B cell (primary cell): ENCODE results near the gene SERPINA12. TPM values are rescaled to one million over a fixed set of nuclear protein-coding genes. Genes with fewer than 3 reads are reported as not detected.

Experiments
- ATAC-seq: fragments of 200-7000 bp; cut with Tn5 transposase; one replicate; pipeline ENCODE4 v1.10.0; 2021; ENCODE audit warnings: low read depth, mild to moderate bottlenecking, moderate number of reproducible peaks, moderate library complexity
- CTCF ChIA-PET: fragments of 350-600 bp; sonication (Branson Sonifier 250); formaldehyde crosslinking; loops from one replicate; lab custom pipeline; 2021; ENCODE audit warnings: antibody characterized with exemption, inconsistent platforms; lab: Charles Lee
- POLR2A ChIA-PET: fragments of 350-600 bp; sonication (Branson Sonifier 250); formaldehyde crosslinking; loops from one replicate; lab custom pipeline; 2021; ENCODE audit warnings: antibody characterized with exemption; lab: Charles Lee
- DNase-seq: peaks from one replicate; pipeline ENCODE4 v3.0.0; 2013
- H2AFZ ChIP-seq: 2 replicates; pipeline ENCODE4 v1.6.1; 2012; ENCODE audit warnings: mild to moderate bottlenecking, low read depth, low read length; ENCODE audit not compliant: insufficient read depth, poor library complexity, severe bottlenecking
- H3K27ac ChIP-seq, 2 donors: 1 replicate in 1 of 2; 2 replicates in 1 of 2; pipeline ENCODE4 v1.5.1; 2012 to 2013; ENCODE audit warnings: low read length in 2 of 2, mild to moderate bottlenecking in 2 of 2, moderate library complexity in 1 of 2
- H3K27me3 ChIP-seq, 4 experiments: fragments of 200-600 bp in 1 of 4; sonication (generic) in 1 of 4; replicated peaks in 1 of 4; 1 replicate in 2 of 4; 2 replicates in 2 of 4; pipeline versions ENCODE4 v1.6.1 to v1.7.0; 2013 to 2016; ENCODE audit warnings: low read length in 3 of 4, mild to moderate bottlenecking in 2 of 4, mixed read lengths in 1 of 4, moderate library complexity in 1 of 4; ENCODE audit not compliant: insufficient read depth in 4 of 4, control insufficient read depth in 3 of 4; ENCODE audit errors: control extremely low read depth in 1 of 4
- H3K36me3 ChIP-seq, 2 experiments: replicated peaks in 1 of 2; 1 replicate in 1 of 2; 2 replicates in 1 of 2; pipeline versions ENCODE4 v1.6.1 to v1.7.1; 2013; ENCODE audit warnings: low read length in 1 of 2; ENCODE audit not compliant: insufficient read depth in 2 of 2, control insufficient read depth in 1 of 2; ENCODE audit errors: control extremely low read depth in 1 of 2, extremely low read depth in 1 of 2
- H3K4me1 ChIP-seq, 2 donors: fragments of 200-600 bp in 1 of 2; sonication (generic) in 1 of 2; 1 replicate in 1 of 2; 2 replicates in 1 of 2; pipeline versions ENCODE4 v1.5.1 to v1.6.1; 2013 to 2017; ENCODE audit warnings: low read length in 2 of 2; ENCODE audit not compliant: control insufficient read depth in 2 of 2, insufficient read depth in 2 of 2
- H3K4me2 ChIP-seq: replicated peaks from 2 replicates; pipeline ENCODE3; 2012; ENCODE audit warnings: mild to moderate bottlenecking, low read depth, low read length; ENCODE audit not compliant: poor library complexity, severe bottlenecking
- H3K4me3 ChIP-seq, 5 experiments: fragments of 200-600 bp in 1 of 5; sonication (generic) in 1 of 5; 1 replicate in 3 of 5; 2 replicates in 2 of 5; pipeline versions ENCODE4 v1.5.1 to v1.7.0; 2011 to 2016; ENCODE audit warnings: low read length in 4 of 5, mild to moderate bottlenecking in 4 of 5, low read depth in 2 of 5, control low read depth in 1 of 5, moderate library complexity in 1 of 5; ENCODE audit not compliant: insufficient read depth in 1 of 5; ENCODE audit errors: control extremely low read depth in 1 of 5, extremely low read depth in 1 of 5
- H3K79me2 ChIP-seq: fragments of 200-600 bp; sonication (generic); one replicate; pipeline ENCODE4 v1.6.0; 2016; ENCODE audit warnings: low read length; ENCODE audit not compliant: control insufficient read depth, insufficient read depth
- H3K9ac ChIP-seq: fragments of 200-600 bp; sonication (generic); 2 replicates; pipeline ENCODE4 v1.6.1; 2017; ENCODE audit warnings: mild to moderate bottlenecking, low read length, moderate library complexity
- H3K9me3 ChIP-seq, 3 donors: one replicate each; pipeline versions ENCODE4 v1.6.1 to v1.7.1; 2013; ENCODE audit warnings: low read length in 2 of 3; ENCODE audit not compliant: control insufficient read depth in 2 of 3, insufficient read depth in 1 of 3; ENCODE audit errors: control extremely low read depth in 1 of 3
- H4K20me1 ChIP-seq: 2 replicates; pipeline ENCODE4 v1.6.0; 2012; ENCODE audit warnings: mild to moderate bottlenecking, low read length; ENCODE audit not compliant: insufficient read depth, control insufficient read depth, poor library complexity, severe bottlenecking
- H3K27ac Mint-ChIP-seq: one replicate; pipeline ENCODE4 v1.8.0; 2021; ENCODE audit warnings: mixed read lengths
- H3K27me3 Mint-ChIP-seq: one replicate; pipeline ENCODE4 v1.8.0; 2021; ENCODE audit warnings: mixed read lengths
- H3K4me1 Mint-ChIP-seq: one replicate; pipeline ENCODE4 v1.8.0; 2021; ENCODE audit warnings: mixed read lengths
- H3K4me3 Mint-ChIP-seq: one replicate; pipeline ENCODE4 v1.8.0; 2021; ENCODE audit warnings: mixed read lengths
- H3K9me3 Mint-ChIP-seq: one replicate; pipeline ENCODE4 v1.8.0; 2022; ENCODE audit warnings: mixed read lengths; ENCODE audit not compliant: insufficient read depth
- EZH2 ChIP-seq: IDR thresholded peaks from 2 replicates; pipeline ENCODE4 v1.6.1; 2012; ENCODE audit warnings: borderline replicate concordance, low read depth, mild to moderate bottlenecking, moderate library complexity, low read length; ENCODE audit not compliant: insufficient read depth, poor library complexity, severe bottlenecking
- WGBS: methylation state at CpG from one replicate; pipeline ENCODE4 v1.1.5; 2013; ENCODE audit warnings: missing lambda C conversion rate; ENCODE audit not compliant: insufficient coverage; 5-methylcytosine and 5-hydroxymethylcytosine counted together
- intact Hi-C: fragments of 100-400 bp; cut with micrococcal nuclease; formaldehyde crosslinking; loops from one replicate; pipeline ENCODE4 v1.10.0; 2022
- polyA plus RNA-seq: library from polyadenylated mRNA; depleted of rRNA; stranded (reverse); fragments of >200 nt; gene quantifications from 2 replicates; pipeline ENCODE4 v1.2.3, GENCODE V29; 2012
- total RNA-seq, 2 donors: library from RNA; stranded (reverse); fragments of 120-200 nt in 1 of 2; gene quantifications; 1 replicate in 1 of 2; 2 replicates in 1 of 2; pipeline versions ENCODE4 v1.2.3 to v1.2.4, GENCODE V29; 2013 to 2022
- TF ChIP-seq, protein P1 (sequence below): fragments of 200-600 bp; IDR thresholded peaks from one replicate; pipeline ENCODE4 v1.8.0; 2022; ENCODE audit warnings: antibody characterized with exemption, mild to moderate bottlenecking

The SERPINA12 gene
- total and polyA plus RNA-seq, 2 donors (not counting 1 experiment from before 2014, with no cell fraction given) = not detected

DNA sequence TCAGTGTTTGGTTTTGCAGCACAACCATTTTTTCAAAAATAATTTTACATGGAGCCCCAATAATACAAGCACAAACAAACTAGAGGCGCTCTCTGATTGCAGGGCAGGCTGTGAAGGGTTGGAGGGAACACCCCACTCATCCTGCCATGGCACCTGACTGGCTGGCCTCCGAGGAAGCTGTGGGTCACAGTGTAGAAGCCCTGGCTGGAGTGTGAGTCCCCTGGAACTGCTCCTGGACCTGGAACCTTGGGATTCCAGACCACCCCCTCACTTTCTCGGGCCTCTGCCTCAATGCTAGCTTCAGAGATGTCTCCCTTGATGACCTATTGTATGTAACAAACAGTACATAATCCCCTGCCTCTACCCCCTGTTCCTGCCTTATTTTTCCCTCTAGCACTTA lies 14.8 kb upstream of the SERPINA12 start:
- no peak overlapping the region for H3K4me3 ChIP-seq
- Mint-ChIP-seq H3K27me3 (peaks cover 8% of the 10 kb centered on the region), H3K4me3 (no peak overlapping the region), H3K9me3 (peaks cover 6% of the 10 kb centered on the region), H3K4me1 (no peaks in the 10 kb centered on the region), H3K27ac (no peak overlapping the region)
- CTCF ChIA-PET = no interaction called here
- TF ChIP-seq, protein P1, sequence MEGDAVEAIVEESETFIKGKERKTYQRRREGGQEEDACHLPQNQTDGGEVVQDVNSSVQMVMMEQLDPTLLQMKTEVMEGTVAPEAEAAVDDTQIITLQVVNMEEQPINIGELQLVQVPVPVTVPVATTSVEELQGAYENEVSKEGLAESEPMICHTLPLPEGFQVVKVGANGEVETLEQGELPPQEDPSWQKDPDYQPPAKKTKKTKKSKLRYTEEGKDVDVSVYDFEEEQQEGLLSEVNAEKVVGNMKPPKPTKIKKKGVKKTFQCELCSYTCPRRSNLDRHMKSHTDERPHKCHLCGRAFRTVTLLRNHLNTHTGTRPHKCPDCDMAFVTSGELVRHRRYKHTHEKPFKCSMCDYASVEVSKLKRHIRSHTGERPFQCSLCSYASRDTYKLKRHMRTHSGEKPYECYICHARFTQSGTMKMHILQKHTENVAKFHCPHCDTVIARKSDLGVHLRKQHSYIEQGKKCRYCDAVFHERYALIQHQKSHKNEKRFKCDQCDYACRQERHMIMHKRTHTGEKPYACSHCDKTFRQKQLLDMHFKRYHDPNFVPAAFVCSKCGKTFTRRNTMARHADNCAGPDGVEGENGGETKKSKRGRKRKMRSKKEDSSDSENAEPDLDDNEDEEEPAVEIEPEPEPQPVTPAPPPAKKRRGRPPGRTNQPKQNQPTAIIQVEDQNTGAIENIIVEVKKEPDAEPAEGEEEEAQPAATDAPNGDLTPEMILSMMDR = no peak
- no peak for TF ChIP-seq EZH2
- no peaks in the 10 kb centered on the region for H3K36me3 ChIP-seq
- no peak overlapping the region for H3K27ac ChIP-seq
- ATAC-seq (no peak), DNase-seq (no peak)
- 80% methylated on average over 3 of the region's 3 CpGs for WGBS
- no peak overlapping the region for H3K9ac ChIP-seq
- POLR2A ChIA-PET = no interaction called here
- no peak overlapping the region for H2AFZ ChIP-seq
- intact Hi-C loops = no loop called here
- H3K9me3 ChIP-seq = peaks cover 0 to 9% (median 0%) of the 10 kb centered on the region in 3 donors
- peaks cover 0 to 6% (median 0%) of the 10 kb centered on the region in 4 experiments for H3K27me3 ChIP-seq
- no peaks in the 10 kb centered on the region for H3K4me1 ChIP-seq
- no peak overlapping the region for H3K4me2 ChIP-seq
- no peaks in the 10 kb centered on the region for H3K79me2 ChIP-seq
- no peaks in the 10 kb centered on the region for H4K20me1 ChIP-seq

DNA sequence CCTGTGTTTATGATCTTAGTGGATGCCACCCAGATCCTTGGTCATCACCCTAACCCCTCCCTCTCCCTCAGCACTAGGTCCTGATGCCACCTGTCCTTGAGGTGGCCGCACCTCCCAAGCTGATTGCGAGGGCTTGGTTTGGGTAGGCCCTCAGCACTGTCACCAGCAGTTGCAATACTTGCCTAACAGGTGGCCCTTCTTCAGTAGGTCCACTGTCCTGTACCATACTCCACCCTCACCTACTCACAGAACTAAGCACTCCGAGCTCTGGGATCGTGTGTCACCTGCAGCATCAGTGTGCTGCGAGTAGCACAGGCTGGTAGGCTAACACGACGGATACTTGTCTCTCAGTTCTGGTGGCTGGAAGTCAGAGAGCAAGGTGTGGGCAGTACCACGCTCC lies 14.0 kb upstream of the SERPINA12 start:
- ATAC-seq (no peak), DNase-seq (no peak)
- Mint-ChIP-seq H3K9me3 (peaks cover 9% of the 10 kb centered on the region), H3K27me3 (peaks cover 8% of the 10 kb centered on the region), H3K27ac (no peak overlapping the region), H3K4me3 (no peak overlapping the region), H3K4me1 (no peaks in the 10 kb centered on the region)
- H2AFZ ChIP-seq = no peak overlapping the region
- H4K20me1 ChIP-seq = no peaks in the 10 kb centered on the region
- no peaks in the 10 kb centered on the region for H3K4me1 ChIP-seq
- TF ChIP-seq EZH2 = no peak
- TF ChIP-seq, protein P1 = no peak
- H3K4me3 ChIP-seq = no peak overlapping the region
- ChIA-PET CTCF (no interaction called here), POLR2A (no interaction called here)
- H3K27me3 ChIP-seq = peaks cover 0 to 6% (median 0%) of the 10 kb centered on the region in 4 experiments
- H3K9ac ChIP-seq = no peak overlapping the region
- no peak overlapping the region for H3K4me2 ChIP-seq
- WGBS = 91% methylated on average over 7 of the region's 8 CpGs
- H3K27ac ChIP-seq = no peak overlapping the region
- intact Hi-C loops = no loop called here
- H3K9me3 ChIP-seq = peaks cover 0 to 9% (median 0%) of the 10 kb centered on the region in 3 donors
- H3K36me3 ChIP-seq = no peaks in the 10 kb centered on the region
- H3K79me2 ChIP-seq = no peaks in the 10 kb centered on the region
